ENCODE measurements around the gene C12orf56.

- TF ChIP-seq CTCF (conservative IDR thresholded peaks at IDR 0.05) (no peak), EZH2 (IDR thresholded peaks at IDR 0.05; ENCODE audit: low read depth) (no peak)
Observed at GRCh38 chr12:64258576-64258975, 132.0 kb downstream of the C12orf56 start.
